Mucosa of rectum (tissue), 2 donors: ENCODE results near the gene NEK11.

Experiments used
- H3K27ac ChIP-seq, 2 donors: one replicate each; pipeline ENCODE4 v1.7.0; 2013; ENCODE audit warnings: inconsistent platforms in 2 of 2, low read depth in 2 of 2, low read length in 2 of 2
- H3K27me3 ChIP-seq, 2 donors: one replicate each; pipeline ENCODE4 v1.7.0; 2013; ENCODE audit warnings: low read length in 2 of 2; ENCODE audit not compliant: control insufficient read depth in 2 of 2, insufficient read depth in 2 of 2
- H3K36me3 ChIP-seq, 2 donors: one replicate each; pipeline ENCODE4 v1.7.0; 2013; ENCODE audit warnings: low read length in 2 of 2; ENCODE audit not compliant: control insufficient read depth in 2 of 2, insufficient read depth in 2 of 2
- H3K4me1 ChIP-seq, 2 donors: one replicate each; pipeline ENCODE4 v1.7.0; 2013; ENCODE audit warnings: low read length in 2 of 2, mild to moderate bottlenecking in 1 of 2; ENCODE audit not compliant: control insufficient read depth in 2 of 2, insufficient read depth in 2 of 2
- H3K4me3 ChIP-seq, 2 donors: one replicate each; pipeline ENCODE4 v1.7.0; 2013; ENCODE audit warnings: low read length in 2 of 2
- H3K9ac ChIP-seq, 2 donors: one replicate each; pipeline ENCODE4 v1.7.0; 2013; ENCODE audit warnings: low read length in 2 of 2, low read depth in 1 of 2, mild to moderate bottlenecking in 1 of 2
- H3K9me3 ChIP-seq, 2 donors: one replicate each; pipeline ENCODE4 v1.7.0; 2013; ENCODE audit warnings: low read length in 2 of 2; ENCODE audit not compliant: control insufficient read depth in 2 of 2
- donor health status: healthy.
- donor health status: Normal muscosa, but diverticular disease.

The NEK11 gene

DNA sequence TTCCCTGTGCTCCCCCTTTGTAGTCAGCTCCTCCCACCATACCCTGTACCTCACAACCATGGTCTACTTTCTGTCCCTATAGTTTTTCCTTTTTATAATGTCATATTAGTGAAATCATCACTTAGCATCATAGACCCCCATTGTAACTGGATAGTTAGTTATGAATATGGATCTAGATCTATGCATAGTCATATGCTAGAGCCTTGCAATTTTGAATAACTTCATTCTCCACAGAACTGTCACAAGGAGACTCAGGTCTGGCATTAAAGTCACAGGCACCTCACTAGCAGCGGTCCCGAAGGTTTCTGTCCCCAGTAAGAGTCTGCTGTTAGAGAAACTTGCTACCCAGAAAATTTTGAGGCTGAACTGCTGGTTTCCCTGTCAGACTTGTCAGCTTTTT lies 252.9 kb downstream of the NEK11 start:
- Histone ChIP-seq H3K27me3 (no peaks in the 10 kb centered on the region), H3K4me3 (no peak overlapping the region), H3K9me3 (no peaks in the 10 kb centered on the region), H3K36me3 (no peaks in the 10 kb centered on the region), H3K27ac (no peak overlapping the region), H3K4me1 (no peaks in the 10 kb centered on the region), H3K9ac (no peak overlapping the region)

DNA sequence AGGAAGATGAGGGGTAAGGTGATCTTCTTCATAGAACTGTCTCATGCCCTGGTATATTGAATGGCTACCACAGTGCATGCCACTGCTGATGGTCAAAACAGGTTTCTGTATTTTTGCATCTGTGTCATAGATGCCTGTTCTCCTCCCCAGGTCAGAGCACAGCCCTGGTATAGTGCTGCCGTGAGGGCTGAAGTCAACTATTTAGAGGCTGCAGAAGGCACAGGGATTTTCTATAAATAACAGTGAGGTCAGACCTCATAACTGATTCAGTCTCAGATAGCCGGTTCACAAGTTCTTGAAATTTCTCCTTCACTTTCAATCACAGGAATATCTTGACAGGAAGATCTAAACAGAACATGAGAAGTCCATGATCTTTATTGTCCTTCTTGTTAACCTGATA lies 255.7 kb downstream of the NEK11 start:
- Histone ChIP-seq H3K27me3 (no peaks in the 10 kb centered on the region), H3K9me3 (no peaks in the 10 kb centered on the region), H3K36me3 (no peaks in the 10 kb centered on the region), H3K4me1 (no peaks in the 10 kb centered on the region), H3K27ac (no peak overlapping the region), H3K9ac (no peak overlapping the region), H3K4me3 (no peak overlapping the region)

DNA sequence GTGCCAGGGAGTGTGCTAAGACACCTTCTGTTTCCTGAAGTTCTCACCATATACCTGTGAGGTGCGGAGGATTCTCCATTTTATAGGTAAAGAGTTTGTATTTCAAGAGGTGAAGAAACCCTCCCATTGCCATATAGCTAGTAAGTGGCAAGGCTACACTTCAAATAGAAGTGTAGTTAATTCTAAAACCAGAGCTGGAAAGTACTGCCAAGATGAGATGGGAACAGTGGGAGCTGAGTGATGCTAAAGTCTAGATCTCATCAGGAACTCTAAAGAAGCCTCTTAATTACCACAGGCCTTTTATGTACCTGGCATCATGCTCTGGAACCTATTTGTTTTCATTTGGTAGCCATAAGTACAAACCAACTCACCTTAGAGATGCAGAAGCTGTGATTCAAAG lies 256.3 kb downstream of the NEK11 start:
- Histone ChIP-seq H3K4me3 (no peak overlapping the region), H3K9ac (no peak overlapping the region), H3K4me1 (no peaks in the 10 kb centered on the region), H3K9me3 (no peaks in the 10 kb centered on the region), H3K36me3 (no peaks in the 10 kb centered on the region), H3K27me3 (no peaks in the 10 kb centered on the region), H3K27ac (no peak overlapping the region)

DNA sequence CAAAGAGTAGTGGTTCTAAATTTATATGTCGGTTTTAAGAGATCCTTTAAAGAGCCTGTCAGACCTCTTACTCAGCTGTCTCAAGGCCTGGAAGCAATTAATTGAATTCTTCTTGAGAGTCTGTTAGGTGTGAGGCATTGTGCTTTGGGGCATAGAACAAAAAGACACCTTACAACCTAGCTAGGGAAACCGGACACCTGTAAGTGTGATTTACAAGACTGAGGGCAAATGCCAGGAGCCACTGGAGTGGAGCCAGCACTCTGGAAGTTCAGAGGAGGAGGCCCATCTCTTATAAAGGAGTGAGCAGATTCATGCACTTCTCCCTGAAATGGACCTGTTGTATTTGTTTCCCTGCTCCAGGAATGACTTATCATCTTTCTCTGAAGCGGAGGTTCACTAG lies 257.2 kb downstream of the NEK11 start:
- Histone ChIP-seq H3K36me3 (no peaks in the 10 kb centered on the region), H3K27ac (no peak overlapping the region), H3K4me1 (no peaks in the 10 kb centered on the region), H3K9me3 (no peaks in the 10 kb centered on the region), H3K4me3 (no peak overlapping the region), H3K9ac (no peak overlapping the region), H3K27me3 (no peaks in the 10 kb centered on the region)

DNA sequence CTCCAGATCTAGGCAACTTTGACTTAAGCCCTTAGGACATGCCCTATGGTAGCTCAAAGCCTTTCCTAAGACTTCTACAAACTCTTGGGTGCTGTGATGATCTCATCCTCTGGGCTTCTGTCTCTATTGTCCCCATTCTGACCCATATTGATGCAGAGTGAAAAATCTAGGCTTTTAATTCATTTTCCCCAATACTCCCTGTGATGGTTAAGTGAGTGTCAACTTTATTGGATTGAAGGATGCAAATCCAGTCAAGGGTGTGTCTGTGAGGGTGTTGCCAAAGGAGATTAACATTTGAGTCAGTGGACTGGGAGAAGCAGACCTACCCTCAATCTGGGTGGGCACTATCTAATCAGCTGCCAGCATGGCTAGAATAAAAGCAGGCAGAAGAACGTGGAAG lies 257.6 kb downstream of the NEK11 start:
- H3K27me3 ChIP-seq, result no peaks in the 10 kb centered on the region
- no peak overlapping the region for H3K9ac ChIP-seq

DNA sequence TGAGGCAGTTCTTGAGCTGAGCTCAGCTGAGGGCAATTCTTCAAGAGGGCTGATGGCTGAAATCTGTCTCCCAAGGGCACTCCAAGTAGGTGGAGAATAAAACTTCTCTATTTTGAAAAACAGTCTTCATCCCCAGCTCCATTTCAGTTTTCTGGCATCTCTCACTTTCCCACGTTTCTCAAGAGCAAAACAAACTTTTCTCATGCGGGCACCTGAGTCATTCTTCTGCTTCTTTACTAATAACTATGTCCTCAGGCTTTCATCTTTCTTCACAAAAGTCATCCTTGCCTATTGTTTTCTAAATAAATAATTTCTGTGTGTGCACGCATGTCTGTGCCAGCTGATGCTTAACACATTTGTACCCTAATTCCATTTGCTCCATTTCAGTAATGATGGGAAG lies 258.8 kb downstream of the NEK11 start:
- H3K9me3 ChIP-seq, result no peaks in the 10 kb centered on the region
- no peak overlapping the region for H3K4me3 ChIP-seq
- no peaks in the 10 kb centered on the region for H3K36me3 ChIP-seq
- no peaks in the 10 kb centered on the region for H3K27me3 ChIP-seq
- no peak overlapping the region for H3K9ac ChIP-seq
- no peak overlapping the region for H3K27ac ChIP-seq
- H3K4me1 ChIP-seq, result no peaks in the 10 kb centered on the region

More for the DNA sequence above, 257.6 kb downstream of the NEK11 start:
- Histone ChIP-seq H3K4me3 (no peak overlapping the region), H3K36me3 (no peaks in the 10 kb centered on the region), H3K9me3 (no peaks in the 10 kb centered on the region), H3K27ac (no peak overlapping the region), H3K4me1 (no peaks in the 10 kb centered on the region)

DNA sequence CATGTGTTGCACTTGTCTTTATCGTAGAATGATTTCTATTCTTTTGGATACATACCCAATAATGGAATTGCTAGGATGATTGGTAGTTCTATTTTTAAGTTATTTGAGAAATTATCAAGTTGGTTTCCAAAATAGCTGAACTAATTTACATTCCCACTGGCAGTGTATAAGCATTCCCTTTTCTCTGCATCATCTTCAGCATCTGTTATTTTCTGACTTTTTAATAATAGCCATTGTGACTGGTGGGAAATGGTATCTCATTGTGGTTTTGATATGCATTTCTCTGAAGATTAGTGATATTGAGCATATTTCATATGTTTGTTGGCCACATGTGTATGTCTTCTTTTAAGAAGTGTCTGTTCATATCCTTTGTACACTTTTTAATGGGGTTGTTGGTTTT lies 273.2 kb downstream of the NEK11 start:
- Histone ChIP-seq H3K4me3 (no peak overlapping the region), H3K27me3 (no peaks in the 10 kb centered on the region), H3K4me1 (no peaks in the 10 kb centered on the region)

DNA sequence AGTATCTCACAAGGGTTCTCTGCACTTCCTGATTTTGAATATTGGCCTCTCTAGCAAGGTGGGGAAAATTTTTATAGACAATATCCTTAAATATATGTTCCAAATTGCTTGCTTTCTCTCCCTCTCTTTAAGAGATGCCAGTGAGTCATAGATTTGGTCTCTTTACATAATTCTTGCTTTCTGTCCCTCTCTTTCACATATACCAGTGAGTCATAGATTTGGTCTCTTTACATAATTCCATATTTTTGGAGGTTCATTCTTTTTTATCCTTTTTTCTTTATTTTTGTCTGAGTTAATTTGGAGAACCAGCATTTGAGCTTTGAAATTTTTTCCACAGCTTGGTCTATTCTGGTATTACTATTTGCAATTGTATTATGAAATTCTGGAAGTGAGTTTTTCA lies 277.2 kb downstream of the NEK11 start:
- Histone ChIP-seq H3K27ac (no peak overlapping the region), H3K9me3 (no peaks in the 10 kb centered on the region), H3K36me3 (no peaks in the 10 kb centered on the region), H3K9ac (no peak overlapping the region), H3K27me3 (no peaks in the 10 kb centered on the region), H3K4me3 (no peak overlapping the region), H3K4me1 (no peaks in the 10 kb centered on the region)

More for the DNA sequence above, 273.2 kb downstream of the NEK11 start:
- Histone ChIP-seq H3K36me3 (no peaks in the 10 kb centered on the region), H3K27ac (no peak overlapping the region), H3K9ac (no peak overlapping the region), H3K9me3 (no peaks in the 10 kb centered on the region)

DNA sequence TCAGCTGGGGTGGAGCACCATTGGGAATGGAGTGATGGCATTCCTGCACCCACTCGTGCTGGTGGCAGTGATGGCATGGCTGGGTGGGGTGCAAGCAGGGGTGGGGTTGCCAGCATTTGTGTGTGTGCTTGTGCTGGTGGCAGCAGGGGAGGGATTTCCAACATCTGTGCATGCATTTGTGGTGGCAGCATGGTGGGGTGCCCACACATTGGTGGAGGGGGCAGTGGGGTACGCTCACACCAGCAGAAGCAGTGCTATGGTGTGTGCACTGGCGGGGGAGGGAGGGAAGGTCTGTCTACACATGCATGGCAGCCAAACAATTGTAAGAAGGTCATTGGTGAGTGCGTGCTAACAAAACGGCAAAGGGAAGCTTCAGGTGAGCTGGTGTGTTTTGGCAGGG lies 278.2 kb downstream of the NEK11 start:
- Histone ChIP-seq H3K9me3 (no peaks in the 10 kb centered on the region), H3K4me3 (no peak overlapping the region), H3K9ac (no peak overlapping the region), H3K27ac (no peak overlapping the region), H3K36me3 (no peaks in the 10 kb centered on the region), H3K4me1 (no peaks in the 10 kb centered on the region), H3K27me3 (no peaks in the 10 kb centered on the region)

DNA sequence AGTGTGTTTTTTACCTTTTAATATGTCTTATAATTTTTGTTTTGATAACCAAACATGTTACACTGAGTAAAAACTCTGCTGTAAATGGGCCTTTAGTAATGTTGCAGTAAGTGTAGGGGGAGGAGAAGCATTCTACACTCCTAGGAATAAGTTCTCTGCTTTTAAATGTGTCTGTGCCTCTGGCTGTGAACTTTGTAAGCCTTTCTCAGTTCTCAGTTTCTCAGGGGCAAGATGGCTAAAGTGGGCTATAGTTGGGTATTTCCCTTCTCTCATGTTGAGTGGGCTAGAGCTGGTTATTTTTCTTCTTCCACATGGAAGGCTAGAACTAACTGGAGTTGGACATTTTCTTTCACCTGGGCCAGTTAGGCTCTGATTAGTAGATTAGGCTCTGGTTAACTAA lies 279.6 kb downstream of the NEK11 start:
- H3K9me3 ChIP-seq, result no peaks in the 10 kb centered on the region
- no peaks in the 10 kb centered on the region for H3K36me3 ChIP-seq
- no peaks in the 10 kb centered on the region for H3K27me3 ChIP-seq
- H3K4me3 ChIP-seq, result no peak overlapping the region
- H3K27ac ChIP-seq, result no peak overlapping the region
- no peak overlapping the region for H3K9ac ChIP-seq
- H3K4me1 ChIP-seq, result no peaks in the 10 kb centered on the region

DNA sequence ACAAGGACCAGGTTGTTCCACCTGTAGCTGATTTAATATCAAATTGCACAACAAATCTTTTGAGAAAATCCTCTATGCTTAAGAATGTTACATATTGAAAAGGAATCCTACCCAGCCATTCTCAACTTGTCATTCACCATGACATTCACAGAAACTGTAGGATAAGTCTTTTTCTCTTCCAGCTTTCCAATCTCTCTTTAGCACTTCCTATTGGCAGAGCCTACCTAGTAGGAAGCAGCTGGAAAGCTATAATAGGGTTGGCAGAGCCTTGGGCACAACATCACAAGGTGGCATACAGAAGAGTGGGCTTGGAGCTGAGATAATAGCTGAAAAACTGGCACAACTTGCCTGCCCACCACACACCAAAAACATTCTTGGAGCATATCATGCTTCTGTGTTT lies 287.6 kb downstream of the NEK11 start:
- Histone ChIP-seq H3K4me1 (no peaks in the 10 kb centered on the region), H3K4me3 (no peak overlapping the region), H3K27ac (no peak overlapping the region), H3K27me3 (no peaks in the 10 kb centered on the region), H3K9me3 (peaks cover 0 to 2% of the 10 kb centered on the region in 2 donors), H3K9ac (no peak overlapping the region), H3K36me3 (no peaks in the 10 kb centered on the region)
